ENCODE results near the gene SUMO4. TPM values are rescaled to one million over a fixed set of nuclear protein-coding genes. Genes with fewer than 3 reads are reported as not detected.

SUMO4 gene
- total and polyA plus RNA-seq, 4 donors: 0.83 to 3.3 (median 0.84) TPM; not detected in 1

DNA sequence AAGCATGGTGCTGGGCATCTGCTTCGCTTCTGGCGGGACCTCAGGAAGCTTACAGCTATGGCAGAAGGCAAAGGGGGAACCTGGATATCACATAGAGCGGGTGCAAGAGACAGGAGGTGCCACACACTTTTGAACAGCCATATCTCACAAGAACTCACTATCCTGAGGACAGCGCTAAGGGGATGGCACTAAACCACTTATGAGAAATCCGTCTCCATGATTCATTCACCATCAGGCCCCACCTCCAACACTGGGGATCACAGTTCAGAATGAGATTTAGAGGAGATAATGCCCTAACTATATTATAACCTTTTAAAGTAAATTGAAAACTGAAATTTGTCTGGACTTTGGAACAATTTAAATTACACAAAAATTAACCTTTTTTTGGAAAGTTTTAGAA, 37.8 kb upstream of the SUMO4 start:
- H3K27ac ChIP-seq (ENCODE audit: low read depth in 1 of 2, low read length in 2 of 2): no peak overlapping the region
- no peak overlapping the region for H3K9ac ChIP-seq (ENCODE audit: low read depth in 1 of 2, low read length in 2 of 2)
- H3K4me1 ChIP-seq (ENCODE audit: control insufficient read depth in 4 of 4, insufficient read depth in 4 of 4, low read length in 3 of 4): peaks cover 3 to 31% (median 13%) of the 10 kb centered on the region in 4 donors
- H3K27me3 ChIP-seq (ENCODE audit: control insufficient read depth in 4 of 4, insufficient read depth in 4 of 4, low read length in 3 of 4): no peaks in the 10 kb centered on the region
- whole genome bisulfite sequencing: 96% methylated on average over 5 of the region's 5 CpGs
- no peak overlapping the region for H3K4me3 ChIP-seq (ENCODE audit: low read depth in 1 of 3, low read length in 3 of 3)
- no peak for TF ChIP-seq HNF4A (conservative IDR thresholded peaks at IDR 0.05)
- TF ChIP-seq, protein P1, sequence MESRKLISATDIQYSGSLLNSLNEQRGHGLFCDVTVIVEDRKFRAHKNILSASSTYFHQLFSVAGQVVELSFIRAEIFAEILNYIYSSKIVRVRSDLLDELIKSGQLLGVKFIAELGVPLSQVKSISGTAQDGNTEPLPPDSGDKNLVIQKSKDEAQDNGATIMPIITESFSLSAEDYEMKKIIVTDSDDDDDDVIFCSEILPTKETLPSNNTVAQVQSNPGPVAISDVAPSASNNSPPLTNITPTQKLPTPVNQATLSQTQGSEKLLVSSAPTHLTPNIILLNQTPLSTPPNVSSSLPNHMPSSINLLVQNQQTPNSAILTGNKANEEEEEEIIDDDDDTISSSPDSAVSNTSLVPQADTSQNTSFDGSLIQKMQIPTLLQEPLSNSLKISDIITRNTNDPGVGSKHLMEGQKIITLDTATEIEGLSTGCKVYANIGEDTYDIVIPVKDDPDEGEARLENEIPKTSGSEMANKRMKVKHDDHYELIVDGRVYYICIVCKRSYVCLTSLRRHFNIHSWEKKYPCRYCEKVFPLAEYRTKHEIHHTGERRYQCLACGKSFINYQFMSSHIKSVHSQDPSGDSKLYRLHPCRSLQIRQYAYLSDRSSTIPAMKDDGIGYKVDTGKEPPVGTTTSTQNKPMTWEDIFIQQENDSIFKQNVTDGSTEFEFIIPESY (IDR thresholded peaks at IDR 0.05): no peak
- TF ChIP-seq, protein P2, sequence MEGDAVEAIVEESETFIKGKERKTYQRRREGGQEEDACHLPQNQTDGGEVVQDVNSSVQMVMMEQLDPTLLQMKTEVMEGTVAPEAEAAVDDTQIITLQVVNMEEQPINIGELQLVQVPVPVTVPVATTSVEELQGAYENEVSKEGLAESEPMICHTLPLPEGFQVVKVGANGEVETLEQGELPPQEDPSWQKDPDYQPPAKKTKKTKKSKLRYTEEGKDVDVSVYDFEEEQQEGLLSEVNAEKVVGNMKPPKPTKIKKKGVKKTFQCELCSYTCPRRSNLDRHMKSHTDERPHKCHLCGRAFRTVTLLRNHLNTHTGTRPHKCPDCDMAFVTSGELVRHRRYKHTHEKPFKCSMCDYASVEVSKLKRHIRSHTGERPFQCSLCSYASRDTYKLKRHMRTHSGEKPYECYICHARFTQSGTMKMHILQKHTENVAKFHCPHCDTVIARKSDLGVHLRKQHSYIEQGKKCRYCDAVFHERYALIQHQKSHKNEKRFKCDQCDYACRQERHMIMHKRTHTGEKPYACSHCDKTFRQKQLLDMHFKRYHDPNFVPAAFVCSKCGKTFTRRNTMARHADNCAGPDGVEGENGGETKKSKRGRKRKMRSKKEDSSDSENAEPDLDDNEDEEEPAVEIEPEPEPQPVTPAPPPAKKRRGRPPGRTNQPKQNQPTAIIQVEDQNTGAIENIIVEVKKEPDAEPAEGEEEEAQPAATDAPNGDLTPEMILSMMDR (IDR thresholded peaks at IDR 0.05; ENCODE audit: low read depth, low read length, missing input control): no peak
- TF ChIP-seq RXRA (IDR thresholded peaks at IDR 0.05): no peak
- TF ChIP-seq, protein P3, sequence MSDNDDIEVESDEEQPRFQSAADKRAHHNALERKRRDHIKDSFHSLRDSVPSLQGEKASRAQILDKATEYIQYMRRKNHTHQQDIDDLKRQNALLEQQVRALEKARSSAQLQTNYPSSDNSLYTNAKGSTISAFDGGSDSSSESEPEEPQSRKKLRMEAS (IDR thresholded peaks at IDR 0.05): no peak
- no peak for TF ChIP-seq GABPA (IDR thresholded peaks at IDR 0.05 in 1 of 2, conservative IDR thresholded peaks at IDR 0.05 in 1 of 2)
- no peak for TF ChIP-seq FOXA2 (IDR thresholded peaks at IDR 0.05)
- TF ChIP-seq TAF1 (conservative IDR thresholded peaks at IDR 0.05): no peak
- H3K9me3 ChIP-seq (ENCODE audit: control insufficient read depth in 4 of 4, low read length in 3 of 4): no peaks in the 10 kb centered on the region
- no peaks in the 10 kb centered on the region for H3K36me3 ChIP-seq (ENCODE audit: control insufficient read depth in 4 of 4, insufficient read depth in 3 of 4, low read depth in 1 of 4, low read length in 3 of 4)
- no peak for DNase-seq (ENCODE audit: low spot score)

DNA sequence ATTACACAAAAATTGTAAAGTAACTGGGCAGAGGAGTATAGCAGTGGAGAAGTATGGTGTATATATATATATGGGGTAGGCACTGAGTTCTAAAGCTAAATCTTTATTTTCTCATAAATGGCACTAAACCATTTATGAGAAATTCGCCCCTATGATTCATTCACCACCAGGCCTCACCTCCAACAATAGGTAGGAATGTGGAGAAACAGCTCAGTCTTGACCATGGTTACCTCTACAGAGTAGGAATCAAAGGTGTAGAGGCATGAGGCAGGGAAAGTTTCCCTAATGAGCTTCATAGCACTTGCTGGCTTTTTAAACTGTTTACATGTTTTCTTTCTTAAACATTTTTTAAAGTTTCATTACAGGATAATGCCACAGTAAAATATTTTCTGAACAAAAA, 36.9 kb upstream of the SUMO4 start:
- 98% methylated on average over 1 of the region's 1 CpG for WGBS
- peaks cover 3 to 31% (median 13%) of the 10 kb centered on the region in 4 donors for H3K4me1 ChIP-seq (ENCODE audit: control insufficient read depth in 4 of 4, insufficient read depth in 4 of 4, low read length in 3 of 4)
- TF ChIP-seq SP1 (IDR thresholded peaks at IDR 0.05): no peak
- TF ChIP-seq, protein P1 (IDR thresholded peaks at IDR 0.05): no peak
- TF ChIP-seq NR2F2 (IDR thresholded peaks at IDR 0.05): no peak
- TF ChIP-seq, protein P4, sequence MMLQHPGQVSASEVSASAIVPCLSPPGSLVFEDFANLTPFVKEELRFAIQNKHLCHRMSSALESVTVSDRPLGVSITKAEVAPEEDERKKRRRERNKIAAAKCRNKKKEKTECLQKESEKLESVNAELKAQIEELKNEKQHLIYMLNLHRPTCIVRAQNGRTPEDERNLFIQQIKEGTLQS (IDR thresholded peaks at IDR 0.05): no peak
- no peak for TF ChIP-seq HNF4G (IDR thresholded peaks at IDR 0.05)
- TF ChIP-seq HNF4A (conservative IDR thresholded peaks at IDR 0.05): no peak
- TF ChIP-seq FOXA2 (IDR thresholded peaks at IDR 0.05): no peak
- TF ChIP-seq, protein P2 (IDR thresholded peaks at IDR 0.05; ENCODE audit: low read depth, low read length, missing input control): no peak
- TF ChIP-seq FOXA1 (IDR thresholded peaks at IDR 0.05): no peak

More for the DNA sequence above, 36.9 kb upstream of the SUMO4 start:
- Histone ChIP-seq H3K9ac (ENCODE audit: low read depth in 1 of 2, low read length in 2 of 2) (no peak overlapping the region), H3K36me3 (ENCODE audit: control insufficient read depth in 4 of 4, insufficient read depth in 3 of 4, low read depth in 1 of 4, low read length in 3 of 4) (no peaks in the 10 kb centered on the region), H3K27ac (ENCODE audit: low read depth in 1 of 2, low read length in 2 of 2) (no peak overlapping the region), H3K27me3 (ENCODE audit: control insufficient read depth in 4 of 4, insufficient read depth in 4 of 4, low read length in 3 of 4) (no peaks in the 10 kb centered on the region), H3K9me3 (ENCODE audit: control insufficient read depth in 4 of 4, low read length in 3 of 4) (no peaks in the 10 kb centered on the region), H3K4me3 (ENCODE audit: low read depth in 1 of 3, low read length in 3 of 3) (no peak overlapping the region)
- no peak for DNase-seq (ENCODE audit: low spot score)
